NAMALWA (cell line): ENCODE measurements around the gene CEL.
"Not testable (repeated sequence)": the region's sequence is repeated elsewhere in the genome, so short reads cannot be mapped to it uniquely, and the experiment has no call there.

ENCODE experiments used
- DNase-seq: peaks from one replicate; pipeline ENCODE4 v3.0.0-alpha.2; 2015; ENCODE audit warnings: low spot score

CEL gene

DNA sequence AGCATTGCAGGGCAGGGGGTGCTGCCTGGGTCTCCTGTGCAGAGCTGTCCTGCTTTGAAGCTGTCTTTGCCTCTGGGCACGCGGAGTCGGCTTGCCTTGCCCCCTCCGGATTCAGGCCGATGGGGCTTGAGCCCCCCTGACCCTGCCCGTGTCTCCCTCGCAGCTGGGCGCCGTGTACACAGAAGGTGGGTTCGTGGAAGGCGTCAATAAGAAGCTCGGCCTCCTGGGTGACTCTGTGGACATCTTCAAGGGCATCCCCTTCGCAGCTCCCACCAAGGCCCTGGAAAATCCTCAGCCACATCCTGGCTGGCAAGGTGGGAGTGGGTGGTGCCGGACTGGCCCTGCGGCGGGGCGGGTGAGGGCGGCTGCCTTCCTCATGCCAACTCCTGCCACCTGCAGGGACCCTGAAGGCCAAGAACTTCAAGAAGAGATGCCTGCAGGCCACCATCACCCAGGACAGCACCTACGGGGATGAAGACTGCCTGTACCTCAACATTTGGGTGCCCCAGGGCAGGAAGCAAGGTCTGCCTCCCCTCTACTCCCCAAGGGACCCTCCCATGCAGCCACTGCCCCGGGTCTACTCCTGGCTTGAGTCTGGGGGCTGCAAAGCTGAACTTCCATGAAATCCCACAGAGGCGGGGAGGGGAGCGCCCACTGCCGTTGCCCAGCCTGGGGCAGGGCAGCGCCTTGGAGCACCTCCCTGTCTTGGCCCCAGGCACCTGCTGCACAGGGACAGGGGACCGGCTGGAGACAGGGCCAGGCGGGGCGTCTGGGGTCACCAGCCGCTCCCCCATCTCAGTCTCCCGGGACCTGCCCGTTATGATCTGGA is 2.7 kb downstream of the CEL start:
- no peak for DNase-seq

DNA sequence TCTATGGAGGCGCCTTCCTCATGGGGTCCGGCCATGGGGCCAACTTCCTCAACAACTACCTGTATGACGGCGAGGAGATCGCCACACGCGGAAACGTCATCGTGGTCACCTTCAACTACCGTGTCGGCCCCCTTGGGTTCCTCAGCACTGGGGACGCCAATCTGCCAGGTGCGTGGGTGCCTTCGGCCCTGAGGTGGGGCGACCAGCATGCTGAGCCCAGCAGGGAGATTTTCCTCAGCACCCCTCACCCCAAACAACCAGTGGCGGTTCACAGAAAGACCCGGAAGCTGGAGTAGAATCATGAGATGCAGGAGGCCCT is 3.2 kb downstream of the CEL start:
- DNase-seq: no peak

DNA sequence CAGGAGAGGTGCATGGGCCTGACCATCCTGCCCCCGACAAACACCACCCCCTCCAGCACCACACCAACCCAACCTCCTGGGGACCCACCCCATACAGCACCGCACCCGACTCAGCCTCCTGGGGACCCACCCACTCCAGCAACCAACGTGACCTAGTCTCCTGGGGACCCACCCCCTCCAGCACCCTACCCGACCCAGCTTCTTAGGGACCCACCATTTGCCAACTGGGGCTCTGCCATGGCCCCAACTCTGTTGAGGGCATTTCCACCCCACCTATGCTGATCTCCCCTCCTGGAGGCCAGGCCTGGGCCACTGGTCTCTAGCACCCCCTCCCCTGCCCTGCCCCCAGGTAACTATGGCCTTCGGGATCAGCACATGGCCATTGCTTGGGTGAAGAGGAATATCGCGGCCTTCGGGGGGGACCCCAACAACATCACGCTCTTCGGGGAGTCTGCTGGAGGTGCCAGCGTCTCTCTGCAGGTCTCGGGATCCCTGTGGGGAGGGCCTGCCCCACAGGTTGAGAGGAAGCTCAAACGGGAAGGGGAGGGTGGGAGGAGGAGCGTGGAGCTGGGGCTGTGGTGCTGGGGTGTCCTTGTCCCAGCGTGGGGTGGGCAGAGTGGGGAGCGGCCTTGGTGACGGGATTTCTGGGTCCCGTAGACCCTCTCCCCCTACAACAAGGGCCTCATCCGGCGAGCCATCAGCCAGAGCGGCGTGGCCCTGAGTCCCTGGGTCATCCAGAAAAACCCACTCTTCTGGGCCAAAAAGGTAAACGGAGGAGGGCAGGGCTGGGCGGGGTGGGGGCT is 4.6 kb downstream of the CEL start:
- no peak for DNase-seq

DNA sequence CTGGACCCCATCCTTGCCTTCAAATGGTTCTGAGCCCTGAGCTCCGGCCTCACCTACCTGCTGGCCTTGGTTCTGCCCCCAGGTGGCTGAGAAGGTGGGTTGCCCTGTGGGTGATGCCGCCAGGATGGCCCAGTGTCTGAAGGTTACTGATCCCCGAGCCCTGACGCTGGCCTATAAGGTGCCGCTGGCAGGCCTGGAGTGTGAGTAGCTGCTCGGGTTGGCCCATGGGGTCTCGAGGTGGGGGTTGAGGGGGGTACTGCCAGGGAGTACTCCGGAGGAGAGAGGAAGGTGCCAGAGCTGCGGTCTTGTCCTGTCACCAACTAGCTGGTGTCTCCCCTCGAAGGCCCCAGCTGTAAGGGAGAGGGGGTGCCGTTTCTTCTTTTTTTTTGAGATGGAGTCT is 5.2 kb downstream of the CEL start:
- no peak for DNase-seq

DNA sequence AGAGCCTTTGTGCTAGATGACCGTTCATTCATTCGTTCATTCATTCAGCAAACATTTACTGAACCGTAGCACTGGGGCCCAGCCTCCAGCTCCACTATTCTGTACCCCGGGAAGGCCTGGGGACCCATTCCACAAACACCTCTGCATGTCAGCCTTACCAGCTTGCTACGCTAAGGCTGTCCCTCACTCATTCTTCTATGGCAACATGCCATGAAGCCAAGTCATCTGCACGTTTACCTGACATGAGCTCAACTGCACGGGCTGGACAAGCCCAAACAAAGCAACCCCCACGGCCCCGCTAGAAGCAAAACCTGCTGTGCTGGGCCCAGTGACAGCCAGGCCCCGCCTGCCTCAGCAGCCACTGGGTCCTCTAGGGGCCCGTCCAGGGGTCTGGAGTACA is 6.0 kb downstream of the CEL start:
- DNase-seq: no peak

DNA sequence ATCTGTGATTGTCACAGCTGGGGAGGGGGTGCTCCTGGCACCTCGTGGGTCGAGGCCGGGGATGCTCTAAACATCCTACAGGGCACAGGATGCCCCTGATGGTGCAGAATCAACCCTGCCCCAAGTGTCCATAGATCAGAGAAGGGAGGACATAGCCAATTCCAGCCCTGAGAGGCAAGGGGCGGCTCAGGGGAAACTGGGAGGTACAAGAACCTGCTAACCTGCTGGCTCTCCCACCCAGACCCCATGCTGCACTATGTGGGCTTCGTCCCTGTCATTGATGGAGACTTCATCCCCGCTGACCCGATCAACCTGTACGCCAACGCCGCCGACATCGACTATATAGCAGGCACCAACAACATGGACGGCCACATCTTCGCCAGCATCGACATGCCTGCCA is 6.7 kb downstream of the CEL start:
- DNase-seq: not testable (repeated sequence)

DNA sequence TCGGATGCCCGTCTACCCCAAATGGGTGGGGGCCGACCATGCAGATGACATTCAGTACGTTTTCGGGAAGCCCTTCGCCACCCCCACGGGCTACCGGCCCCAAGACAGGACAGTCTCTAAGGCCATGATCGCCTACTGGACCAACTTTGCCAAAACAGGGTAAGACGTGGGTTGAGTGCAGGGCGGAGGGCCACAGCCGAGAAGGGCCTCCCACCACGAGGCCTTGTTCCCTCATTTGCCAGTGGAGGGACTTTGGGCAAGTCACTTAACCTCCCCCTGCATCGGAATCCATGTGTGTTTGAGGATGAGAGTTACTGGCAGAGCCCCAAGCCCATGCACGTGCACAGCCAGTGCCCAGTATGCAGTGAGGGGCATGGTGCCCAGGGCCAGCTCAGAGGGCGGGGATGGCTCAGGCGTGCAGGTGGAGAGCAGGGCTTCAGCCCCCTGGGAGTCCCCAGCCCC is 8.8 kb downstream of the CEL start:
- DNase-seq: not testable (repeated sequence)

DNA sequence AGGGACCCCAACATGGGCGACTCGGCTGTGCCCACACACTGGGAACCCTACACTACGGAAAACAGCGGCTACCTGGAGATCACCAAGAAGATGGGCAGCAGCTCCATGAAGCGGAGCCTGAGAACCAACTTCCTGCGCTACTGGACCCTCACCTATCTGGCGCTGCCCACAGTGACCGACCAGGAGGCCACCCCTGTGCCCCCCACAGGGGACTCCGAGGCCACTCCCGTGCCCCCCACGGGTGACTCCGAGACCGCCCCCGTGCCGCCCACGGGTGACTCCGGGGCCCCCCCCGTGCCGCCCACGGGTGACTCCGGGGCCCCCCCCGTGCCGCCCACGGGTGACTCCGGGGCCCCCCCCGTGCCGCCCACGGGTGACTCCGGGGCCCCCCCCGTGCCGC is 9.2 kb downstream of the CEL start:
- not testable (repeated sequence) for DNase-seq

DNA sequence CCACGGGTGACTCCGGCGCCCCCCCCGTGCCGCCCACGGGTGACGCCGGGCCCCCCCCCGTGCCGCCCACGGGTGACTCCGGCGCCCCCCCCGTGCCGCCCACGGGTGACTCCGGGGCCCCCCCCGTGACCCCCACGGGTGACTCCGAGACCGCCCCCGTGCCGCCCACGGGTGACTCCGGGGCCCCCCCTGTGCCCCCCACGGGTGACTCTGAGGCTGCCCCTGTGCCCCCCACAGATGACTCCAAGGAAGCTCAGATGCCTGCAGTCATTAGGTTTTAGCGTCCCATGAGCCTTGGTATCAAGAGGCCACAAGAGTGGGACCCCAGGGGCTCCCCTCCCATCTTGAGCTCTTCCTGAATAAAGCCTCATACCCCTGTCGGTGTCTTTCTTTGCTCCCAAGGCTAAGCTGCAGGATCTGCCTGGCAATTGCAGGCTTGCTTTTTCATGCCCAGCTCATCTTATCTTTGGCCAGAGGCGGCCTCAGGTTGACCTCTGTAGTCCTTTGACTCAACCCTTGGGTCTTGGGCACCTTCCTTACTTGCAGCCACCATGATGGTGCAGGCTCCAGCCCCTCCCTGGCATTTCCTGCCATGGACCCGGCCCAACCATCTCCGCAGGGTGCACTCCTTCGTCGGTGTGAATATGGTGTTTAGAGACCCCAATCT is 9.8 kb downstream of the CEL start:
- no peak for DNase-seq

DNA sequence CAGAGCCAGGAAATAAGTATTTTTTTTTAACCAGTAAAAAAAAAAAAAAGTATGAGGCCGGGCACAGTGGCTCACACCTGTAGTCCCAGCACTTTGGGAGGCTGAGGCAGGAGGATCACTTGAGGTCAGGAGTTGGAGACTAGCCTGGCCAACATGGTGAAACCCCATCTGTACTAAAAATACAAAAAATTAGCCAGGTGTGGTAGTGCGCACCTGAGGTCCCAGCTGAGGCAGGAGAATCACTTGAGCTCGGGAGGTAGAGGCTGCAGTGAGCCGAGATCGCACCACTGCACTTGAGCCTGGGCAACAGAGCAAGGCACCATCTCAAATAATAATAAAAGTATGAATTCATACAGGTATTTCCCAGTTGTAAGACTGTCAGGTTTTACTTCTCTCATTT is 10.4 kb downstream of the CEL start:
- DNase-seq: not testable (repeated sequence)

DNA sequence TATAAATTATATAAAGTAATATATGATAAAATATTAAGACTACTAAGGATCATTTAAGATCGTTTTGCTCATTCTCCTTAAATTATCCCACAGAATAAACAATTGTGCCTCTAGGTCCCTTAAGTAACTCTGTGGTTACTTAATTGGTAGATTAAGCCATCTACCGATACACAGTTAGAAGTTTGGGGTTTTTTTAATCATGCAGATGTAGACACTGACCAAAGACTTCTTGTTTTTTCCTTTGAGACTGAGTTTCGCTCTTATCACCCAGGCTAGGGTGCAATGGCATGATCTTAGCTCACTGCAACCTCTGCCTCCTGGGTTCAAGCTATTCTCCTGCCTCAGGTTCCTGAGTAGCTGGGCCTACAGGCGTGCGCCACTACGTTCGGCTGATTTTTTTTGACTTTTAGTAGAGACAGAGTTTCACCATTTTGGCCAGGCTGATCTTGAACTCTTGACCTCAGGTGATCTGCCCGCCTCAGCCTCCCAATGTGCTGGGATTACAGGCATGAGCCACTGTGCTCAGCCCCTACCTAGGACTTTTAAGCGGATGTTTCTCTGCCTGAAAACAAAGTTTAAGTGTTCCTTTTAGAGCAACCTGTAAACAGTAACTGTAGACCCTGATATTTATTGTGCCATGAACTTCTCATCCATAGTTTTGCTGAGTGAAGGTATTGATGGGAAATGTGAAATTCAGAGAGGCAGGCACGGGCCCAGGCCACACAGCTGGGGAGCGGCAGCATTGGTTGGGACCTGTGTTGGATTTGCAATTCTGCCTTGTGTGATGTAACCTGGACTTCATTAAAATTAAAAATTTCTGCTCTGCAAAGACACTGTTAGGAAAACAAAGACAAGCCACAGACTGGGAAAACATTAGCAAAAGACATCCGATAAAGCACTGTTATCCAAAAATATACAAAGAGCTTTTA is 11.6 kb downstream of the CEL start:
- no peak for DNase-seq

DNA sequence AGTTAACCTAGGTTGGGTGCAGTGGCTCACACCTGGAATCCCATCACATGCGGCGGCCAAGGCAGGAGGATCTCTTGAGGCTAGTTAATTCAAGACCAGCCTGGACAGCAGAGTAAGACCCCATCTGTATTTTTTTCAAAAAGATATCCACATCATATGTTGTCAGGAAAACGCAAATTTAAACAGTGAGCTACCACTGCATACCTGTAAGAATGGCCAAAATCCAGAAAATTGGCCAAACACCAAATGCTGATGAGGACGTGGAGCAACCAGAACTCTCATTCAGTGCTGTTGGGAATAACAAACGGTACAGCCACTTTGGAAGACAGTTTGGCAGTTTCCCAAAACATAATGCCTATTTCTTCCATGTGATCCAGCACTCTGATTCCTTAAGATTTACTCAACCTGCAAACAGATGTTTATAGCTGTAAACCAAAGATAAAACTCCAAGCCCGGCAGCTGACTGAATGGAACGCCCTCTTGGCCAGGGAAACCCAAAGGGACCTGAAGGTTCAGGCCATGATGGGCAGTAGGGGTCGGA is 12.4 kb downstream of the CEL start:
- DNase-seq: no peak

DNA sequence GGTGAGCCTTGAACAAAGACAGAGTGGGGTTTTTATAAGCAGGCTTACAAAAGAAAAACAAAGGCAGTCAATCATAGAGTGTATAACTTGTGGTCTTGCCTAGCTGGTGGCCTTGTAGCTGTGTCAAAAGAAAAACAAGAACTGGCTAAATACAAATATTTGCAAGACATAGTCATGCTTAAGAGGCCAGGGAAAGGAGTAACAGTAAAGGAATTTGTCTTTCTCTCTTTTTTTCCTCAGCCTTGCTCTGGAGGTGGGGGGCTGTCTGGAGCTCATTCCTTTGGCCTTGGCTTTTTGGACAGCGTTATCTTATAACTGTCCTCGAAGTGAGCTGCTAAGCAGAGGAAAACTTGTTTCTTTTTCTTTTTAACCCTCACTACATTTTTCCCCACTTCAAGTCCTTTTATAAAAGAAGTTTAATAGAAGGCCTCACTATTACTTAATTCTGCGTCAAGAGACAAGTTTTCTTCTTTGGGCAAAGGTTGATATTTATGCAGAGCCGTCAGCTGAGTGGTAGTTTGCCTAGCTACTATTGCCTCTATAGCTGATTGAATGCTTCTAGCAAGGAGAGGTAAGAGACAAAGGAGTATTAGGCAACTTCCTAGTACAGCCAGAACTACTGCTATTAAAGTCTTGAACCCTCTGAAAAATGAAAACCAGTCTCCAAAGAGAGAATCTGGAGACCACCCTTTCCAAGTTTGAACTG is 14.3 kb downstream of the CEL start:
- DNase-seq: no peak

DNA sequence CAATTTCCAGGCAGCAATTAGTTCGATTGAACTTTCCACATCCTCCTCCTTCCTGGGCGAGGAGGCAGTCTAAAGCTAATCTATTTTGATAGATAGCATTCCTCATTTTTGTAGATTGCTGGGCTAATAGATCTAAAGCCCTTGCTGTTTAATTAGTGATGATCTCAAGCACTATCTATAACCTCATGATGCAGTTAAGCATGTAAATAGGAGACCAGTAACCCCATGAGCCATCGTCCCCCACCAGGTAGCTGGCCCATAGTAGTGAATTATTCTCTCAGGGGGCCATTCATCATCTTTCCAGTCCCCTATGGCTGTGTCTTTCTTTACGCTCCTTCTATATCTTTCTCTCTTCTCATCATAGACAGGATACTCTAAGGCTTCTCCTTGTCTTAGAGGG is 14.9 kb downstream of the CEL start:
- no peak for DNase-seq

DNA sequence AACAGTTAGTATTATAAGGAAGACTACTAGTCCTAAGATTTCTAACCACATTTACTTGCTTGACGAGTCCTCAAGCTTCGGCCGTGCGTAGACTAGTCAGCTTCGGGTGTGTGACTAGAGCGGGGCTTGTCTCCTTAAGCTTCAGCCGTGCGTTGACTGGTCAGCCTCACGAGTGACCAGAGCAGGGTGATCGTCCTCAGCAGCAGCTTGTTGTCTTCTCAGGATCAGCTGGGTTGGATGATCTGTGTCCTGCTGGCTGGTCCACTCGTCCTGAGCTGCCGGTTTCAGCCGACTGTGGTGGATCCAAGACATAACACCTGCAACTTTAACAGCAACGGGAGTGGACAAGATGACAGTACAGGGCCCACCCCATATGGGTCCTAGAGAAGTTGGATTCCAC is 16.7 kb downstream of the CEL start:
- no peak for DNase-seq

DNA sequence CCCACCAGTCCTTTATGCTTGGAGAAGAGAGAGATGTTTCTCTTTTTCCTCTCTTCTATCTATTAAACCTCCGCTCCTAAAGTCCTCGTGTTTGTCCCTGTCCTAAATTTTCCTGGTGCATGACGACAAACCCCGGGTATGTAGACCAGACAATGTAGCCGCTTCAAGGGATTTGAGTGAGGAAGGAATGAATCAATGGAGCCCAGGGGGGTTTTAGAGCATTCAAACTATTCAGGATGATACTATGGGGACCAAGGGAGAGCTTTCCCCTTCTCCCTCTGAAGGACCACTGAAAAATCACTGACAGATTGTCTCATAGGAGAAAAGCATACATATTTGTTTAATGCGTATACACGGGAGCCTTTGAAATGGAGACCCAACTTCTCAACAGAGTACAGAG is 18.4 kb downstream of the CEL start:
- DNase-seq: no peak

DNA sequence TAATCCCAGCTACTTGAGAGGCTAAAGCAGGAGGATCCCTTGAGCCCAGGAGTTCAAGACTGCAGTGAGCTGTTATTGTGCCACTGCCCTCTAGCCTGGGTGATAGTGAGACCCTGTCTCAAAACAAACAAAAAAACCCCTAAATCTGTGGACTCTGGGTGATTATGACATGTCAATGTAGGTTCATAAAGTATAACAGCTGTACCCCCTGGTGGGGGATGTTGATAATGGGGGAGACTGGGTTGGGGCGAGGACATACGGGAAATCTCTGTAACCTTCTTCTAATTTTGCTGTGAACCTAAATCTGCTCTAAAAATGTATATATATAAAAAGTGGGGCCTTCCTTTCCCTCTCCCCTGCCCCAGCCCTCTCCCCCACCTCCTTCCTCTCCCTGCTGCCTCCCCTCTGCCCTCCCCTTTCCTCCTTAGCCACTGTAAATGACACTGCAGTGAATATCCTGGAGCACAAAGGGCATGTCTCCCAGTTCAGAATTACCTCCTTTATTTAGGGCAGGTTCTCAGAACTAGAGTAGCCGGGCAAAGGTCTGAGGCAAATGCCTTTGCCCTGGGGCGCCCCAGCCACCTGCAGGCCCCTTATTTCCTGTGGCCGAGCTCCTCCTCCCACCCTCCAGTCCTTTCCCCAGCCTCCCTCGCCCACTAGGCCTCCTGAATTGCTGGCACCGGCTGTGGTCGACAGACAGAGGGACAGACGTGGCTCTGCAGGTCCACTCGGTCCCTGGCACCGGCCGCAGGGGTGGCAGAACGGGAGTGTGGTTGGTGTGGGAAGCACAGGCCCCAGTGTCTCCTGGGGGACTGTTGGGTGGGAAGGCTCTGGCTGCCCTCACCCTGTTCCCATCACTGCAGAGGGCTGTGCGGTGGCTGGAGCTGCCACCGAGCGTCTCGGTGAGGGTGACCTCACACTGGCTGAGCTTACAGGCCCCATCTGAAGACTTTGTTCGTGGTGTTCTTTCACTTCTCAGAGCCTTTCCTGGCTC is 19.3 kb downstream of the CEL start:
- not testable (repeated sequence) for DNase-seq

DNA sequence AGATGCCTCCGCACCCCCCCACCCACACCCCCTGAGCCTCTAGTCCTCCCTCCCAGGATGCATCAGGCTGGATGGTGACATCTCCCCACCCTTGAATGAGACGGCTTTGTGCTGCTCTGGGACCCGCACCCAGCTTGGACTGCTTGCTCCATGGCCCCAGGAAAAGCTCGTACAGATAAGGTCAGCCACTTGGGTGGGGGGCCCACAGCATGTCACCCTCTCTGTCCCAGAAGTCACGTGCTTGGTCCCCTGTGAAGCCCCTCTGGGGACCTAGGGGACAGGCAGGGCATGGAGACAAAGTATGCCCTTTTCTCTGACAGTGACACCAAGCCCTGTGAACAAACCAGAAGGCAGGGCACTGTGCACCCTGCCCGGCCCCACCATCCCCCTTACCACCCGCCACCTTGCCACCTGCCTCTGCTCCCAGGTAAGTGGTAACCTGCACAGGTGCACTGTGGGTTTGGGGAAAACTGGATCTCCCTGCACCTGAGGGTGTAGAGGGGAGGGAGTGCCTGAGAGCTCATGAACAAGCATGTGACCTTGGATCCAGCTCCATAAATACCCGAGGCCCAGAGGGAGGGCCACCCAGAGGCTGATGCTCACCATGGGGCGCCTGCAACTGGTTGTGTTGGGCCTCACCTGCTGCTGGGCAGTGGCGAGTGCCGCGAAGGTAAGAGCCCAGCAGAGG is 20.3 kb downstream of the CEL start:
- DNase-seq: not testable (repeated sequence)

DNA sequence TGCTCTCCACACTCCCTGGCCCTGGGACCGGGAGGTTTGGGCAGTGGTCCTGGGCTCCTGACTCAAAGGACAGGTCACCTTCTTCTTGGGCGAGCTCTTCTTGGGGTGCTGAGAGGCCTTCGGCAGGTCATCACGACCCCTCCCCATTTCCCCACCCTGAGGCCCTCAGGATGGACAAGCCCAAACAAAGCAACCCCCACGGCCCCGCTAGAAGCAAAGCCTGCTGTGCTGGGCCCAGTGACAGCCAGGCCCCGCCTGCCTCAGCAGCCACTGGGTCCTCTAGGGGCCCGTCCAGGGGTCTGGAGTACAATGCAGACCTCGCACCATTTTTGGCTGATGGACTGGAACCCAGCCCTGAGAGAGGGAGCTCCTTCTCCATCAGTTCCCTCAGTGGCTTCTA is 21.9 kb downstream of the CEL start:
- not testable (repeated sequence) for DNase-seq
